ENCODE data around the gene VCL. TPM values are rescaled to one million over a fixed set of nuclear protein-coding genes. Genes with fewer than 3 reads are reported as not detected.
A peak's percentile ranks its signal among the peaks of the same experiment; 100 is the strongest.

Gene VCL
- total RNA-seq, 2 donors from 2014 or later: 24.4 to 31.6 TPM

DNA sequence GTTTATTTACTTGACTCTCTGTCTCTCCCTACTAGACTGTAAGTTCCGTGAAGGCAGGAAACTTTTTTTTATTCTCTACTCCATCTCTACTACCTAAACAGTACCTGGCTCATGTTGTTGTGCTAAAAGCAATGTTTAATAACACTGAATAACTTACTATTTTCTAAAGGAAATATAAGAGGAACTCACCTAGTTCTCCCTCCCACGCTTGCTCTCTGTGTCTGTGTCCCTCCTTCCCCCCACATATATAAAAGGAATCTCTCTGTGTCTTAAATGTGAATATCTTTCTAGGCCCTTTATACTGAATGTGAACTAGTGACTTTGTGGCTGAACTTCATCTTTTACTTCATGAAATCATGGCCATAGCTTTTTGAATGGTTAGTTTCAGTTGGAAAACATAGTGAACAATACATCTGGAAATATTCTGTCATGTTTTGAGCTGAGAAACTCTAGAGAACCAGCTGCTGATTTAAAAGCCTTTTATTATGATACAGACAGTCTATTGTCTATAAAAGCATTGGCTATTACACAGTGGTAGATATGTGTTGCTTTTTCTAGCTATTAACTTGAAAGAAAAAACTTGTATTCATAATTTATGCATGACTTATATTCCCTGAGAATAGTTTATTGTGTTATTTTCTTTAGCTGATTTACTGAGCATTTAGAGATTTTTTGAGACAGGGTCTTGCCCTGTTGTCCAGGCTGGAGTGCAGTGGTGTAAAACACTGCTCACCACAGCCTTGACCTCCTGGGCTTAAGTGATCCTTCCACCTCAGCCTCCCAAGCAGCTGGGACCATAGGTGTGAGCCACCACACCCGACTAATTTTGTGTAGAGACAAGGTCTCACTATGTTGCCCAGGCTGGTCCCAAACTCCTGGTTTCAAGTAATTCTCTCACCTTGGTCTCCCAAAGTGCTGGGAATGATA, 42.5 kb downstream of the VCL start:
- ATAC-seq (no peak), DNase-seq (no peak)
- WGBS, 2 donors: 59 to 76% methylated on average over 3 of the region's 3 CpGs
- Histone ChIP-seq H3K4me3 (no peak overlapping the region), H3K27me3 (no peaks in the 10 kb centered on the region), H3K36me3 (replicated peaks in 1 of 2; ENCODE audit: insufficient read depth in 1 of 2, low read depth in 2 of 2) (peaks cover 0 to 2% of the 10 kb centered on the region in 2 donors), H3K27ac (no peak overlapping the region), H3K4me1 (peaks cover 4% of the 10 kb centered on the region), H3K9me3 (no peaks in the 10 kb centered on the region)
- no peak for TF ChIP-seq POLR2A (IDR thresholded peaks at IDR 0.05)
- TF ChIP-seq CTCF (IDR thresholded peaks at IDR 0.05): no peak
- intact Hi-C loops (cut with DNase I): no loop called here

DNA sequence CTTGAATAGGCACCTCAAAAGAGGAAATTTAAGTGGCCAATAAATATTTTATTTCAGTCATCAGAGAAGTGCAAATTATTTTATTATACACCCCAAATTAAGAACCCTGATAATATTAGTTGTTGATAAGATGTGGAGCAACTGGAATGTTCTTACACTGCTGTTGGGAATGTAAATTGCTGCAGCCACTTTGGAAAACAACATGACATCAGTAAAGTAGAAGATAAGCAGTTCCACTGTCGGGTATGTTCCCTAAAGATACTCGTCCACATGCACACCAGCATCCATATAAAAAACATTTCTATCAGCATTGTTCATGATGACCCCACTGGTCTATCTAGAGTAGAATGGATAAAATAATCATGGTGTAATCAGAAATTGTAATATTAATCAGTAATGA, 46.5 kb downstream of the VCL start:
- intact Hi-C loops (cut with DNase I): no loop called here
- Histone ChIP-seq H3K27ac (no peak overlapping the region), H3K27me3 (no peaks in the 10 kb centered on the region), H3K4me1 (peaks cover 12% of the 10 kb centered on the region), H3K4me3 (no peak overlapping the region), H3K36me3 (replicated peaks in 1 of 2; ENCODE audit: insufficient read depth in 1 of 2, low read depth in 2 of 2) (peaks cover 0 to 2% of the 10 kb centered on the region in 2 donors), H3K9me3 (no peaks in the 10 kb centered on the region)
- ATAC-seq (no peak), DNase-seq (no peak)
- 84 to 88% methylated on average over 2 of the region's 2 CpGs for WGBS, 2 donors
- TF ChIP-seq POLR2A (IDR thresholded peaks at IDR 0.05) (no peak), CTCF (IDR thresholded peaks at IDR 0.05) (no peak)

DNA sequence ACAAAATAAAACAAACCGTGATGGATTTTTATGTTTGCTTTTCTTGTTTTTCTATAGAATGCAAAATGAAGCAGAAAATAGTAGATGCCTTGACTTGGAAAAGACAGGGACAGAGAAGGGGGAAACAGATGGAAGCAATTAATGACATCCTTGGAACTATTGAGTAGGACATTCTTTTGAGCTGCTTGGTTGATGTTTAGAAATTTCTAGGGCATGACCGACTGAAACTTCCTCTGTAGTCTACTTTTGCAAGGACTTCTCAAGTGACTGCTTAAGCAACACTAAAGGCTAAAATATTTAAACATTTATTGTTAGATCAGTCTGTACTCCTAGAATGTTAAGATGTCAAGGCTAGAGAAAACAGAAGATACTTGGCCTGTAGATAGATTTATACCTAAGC, 49.4 kb downstream of the VCL start:
- H3K27ac ChIP-seq: no peak overlapping the region
- TF ChIP-seq POLR2A (IDR thresholded peaks at IDR 0.05): no peak
- TF ChIP-seq CTCF (IDR thresholded peaks at IDR 0.05): no peak
- H3K9me3 ChIP-seq: no peaks in the 10 kb centered on the region
- ATAC-seq (no peak), DNase-seq (no peak)
- no peak overlapping the region for H3K4me3 ChIP-seq
- peaks cover 17% of the 10 kb centered on the region for H3K4me1 ChIP-seq
- H3K27me3 ChIP-seq: no peaks in the 10 kb centered on the region
- peaks cover 0 to 2% of the 10 kb centered on the region in 2 donors for H3K36me3 ChIP-seq (replicated peaks in 1 of 2; ENCODE audit: insufficient read depth in 1 of 2, low read depth in 2 of 2)
- intact Hi-C loops (cut with DNase I): no loop called here
- 75 to 77% methylated on average over 2 of the region's 2 CpGs for whole genome bisulfite sequencing, 2 donors

- Histone ChIP-seq H3K27ac (no peak overlapping the region), H3K36me3 (replicated peaks in 1 of 2; ENCODE audit: insufficient read depth in 1 of 2, low read depth in 2 of 2) (peaks cover 0 to 2% of the 10 kb centered on the region in 2 donors), H3K9me3 (no peaks in the 10 kb centered on the region), H3K4me1 (peaks cover 17% of the 10 kb centered on the region), H3K4me3 (no peak overlapping the region), H3K27me3 (no peaks in the 10 kb centered on the region)
- WGBS, 2 donors: 71 to 74% methylated on average over 3 of the region's 3 CpGs
- intact Hi-C loops (cut with DNase I): no loop called here
- DNase-seq (peak in 2 of 4 donors; percentile 12 to 15), ATAC-seq (no peak)
- TF ChIP-seq CTCF (IDR thresholded peaks at IDR 0.05) (no peak), POLR2A (IDR thresholded peaks at IDR 0.05) (no peak)
These were observed 50.0 kb downstream of the VCL start for GRCh38 chr10:74047871-74048270.
